CD4-positive, alpha-beta T cell treated with Interleukin-15 for 1 hour (primary cell): ENCODE measurements around the gene SOWAHA.

Source experiments
- DNase-seq: peaks from one replicate; pipeline ENCODE4 v3.0.0-alpha.2; 2020

Gene SOWAHA

DNA sequence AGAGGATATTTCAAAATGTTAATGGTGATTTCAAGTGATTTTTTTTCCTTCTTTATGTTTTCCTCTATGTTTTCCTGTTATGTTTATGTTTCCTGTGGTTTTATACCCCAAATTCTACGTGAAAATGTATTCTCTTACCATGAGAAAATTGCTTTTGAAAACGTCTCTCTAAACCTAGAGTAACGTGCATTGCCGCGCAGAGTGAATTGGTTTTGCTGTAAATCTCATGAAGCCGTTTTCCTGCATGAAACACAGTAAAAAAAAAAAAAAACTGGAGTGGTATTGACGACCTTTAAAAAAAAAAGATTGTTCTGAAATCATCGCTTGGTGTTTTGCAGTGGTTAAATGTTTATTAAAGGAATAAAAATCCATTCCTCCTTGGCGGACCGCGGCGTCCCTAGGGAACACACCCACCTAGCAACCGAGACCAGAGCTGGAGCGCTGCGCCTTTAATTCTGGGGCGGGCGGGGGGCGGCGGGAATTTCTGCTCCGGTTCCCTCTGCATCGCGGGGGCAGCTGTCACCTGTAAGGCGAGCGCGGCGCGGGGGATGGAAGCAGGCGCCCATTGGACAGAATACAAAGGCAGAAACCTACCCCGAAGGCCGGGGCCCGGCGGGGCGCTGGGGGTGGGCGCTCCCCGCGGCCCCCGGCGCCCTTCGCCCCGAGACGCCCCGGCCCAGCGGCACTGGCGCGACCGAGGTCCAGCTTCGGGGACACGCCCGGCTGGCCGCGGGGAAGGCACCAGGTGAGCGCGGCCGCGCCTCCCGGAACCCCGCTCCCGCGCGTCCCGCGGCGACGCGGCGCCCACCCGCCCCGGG, at the start of gene SOWAHA:
Gene SOWAHA, plus strand, starts transcription at position 522 of the 818 bp plus-strand sequence. CDS start 320 bp downstream, outside the sequence.
- no peak for DNase-seq

DNA sequence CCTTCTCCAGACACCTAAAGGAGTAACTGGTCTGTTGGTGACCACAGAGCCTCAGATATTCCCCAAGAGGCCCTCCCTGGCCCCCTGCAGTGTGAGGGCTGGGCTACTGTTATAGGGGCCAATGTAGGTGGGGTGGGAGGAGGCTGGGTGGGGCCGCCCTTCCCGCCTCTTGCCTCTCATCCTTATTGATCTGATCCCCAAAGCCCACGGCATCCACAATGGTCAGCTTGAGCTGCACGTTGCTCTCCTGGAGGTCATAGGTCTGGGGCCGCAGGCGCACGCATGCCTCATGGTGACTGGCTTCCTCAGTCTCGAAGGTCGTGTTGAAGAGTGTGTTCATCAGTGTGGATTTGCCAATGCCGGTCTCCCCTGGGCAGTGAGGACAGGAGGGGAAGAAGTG, 49.1 kb upstream of the SOWAHA start:
- DNase-seq: no peak

DNA sequence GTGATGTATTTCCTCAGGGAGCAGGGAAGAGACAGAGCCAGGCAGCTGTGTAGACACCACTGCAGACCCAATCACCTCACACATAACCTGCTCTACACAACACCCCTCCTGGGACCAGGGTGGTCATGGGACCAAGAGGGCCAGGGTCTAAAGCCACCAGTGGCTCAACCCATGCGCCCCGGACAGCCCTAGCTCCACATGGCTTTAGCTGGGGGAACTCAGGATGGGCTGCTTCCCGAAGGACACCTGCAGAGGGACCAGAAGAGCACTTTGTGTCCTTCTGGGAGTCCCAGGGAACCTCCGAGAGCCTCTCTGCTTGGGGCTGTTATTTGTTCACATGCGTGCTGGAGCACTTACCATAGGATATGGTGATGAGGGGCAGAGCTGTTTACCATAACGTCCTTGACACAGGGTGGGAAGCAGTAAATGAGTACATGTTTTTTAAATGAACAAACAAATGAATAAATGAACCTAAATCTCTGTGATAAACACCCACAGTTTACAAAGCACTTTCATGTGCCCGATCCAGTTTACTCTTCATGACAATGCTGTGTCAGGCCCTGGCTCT, 48.3 kb upstream of the SOWAHA start:
- DNase-seq: no peak

DNA sequence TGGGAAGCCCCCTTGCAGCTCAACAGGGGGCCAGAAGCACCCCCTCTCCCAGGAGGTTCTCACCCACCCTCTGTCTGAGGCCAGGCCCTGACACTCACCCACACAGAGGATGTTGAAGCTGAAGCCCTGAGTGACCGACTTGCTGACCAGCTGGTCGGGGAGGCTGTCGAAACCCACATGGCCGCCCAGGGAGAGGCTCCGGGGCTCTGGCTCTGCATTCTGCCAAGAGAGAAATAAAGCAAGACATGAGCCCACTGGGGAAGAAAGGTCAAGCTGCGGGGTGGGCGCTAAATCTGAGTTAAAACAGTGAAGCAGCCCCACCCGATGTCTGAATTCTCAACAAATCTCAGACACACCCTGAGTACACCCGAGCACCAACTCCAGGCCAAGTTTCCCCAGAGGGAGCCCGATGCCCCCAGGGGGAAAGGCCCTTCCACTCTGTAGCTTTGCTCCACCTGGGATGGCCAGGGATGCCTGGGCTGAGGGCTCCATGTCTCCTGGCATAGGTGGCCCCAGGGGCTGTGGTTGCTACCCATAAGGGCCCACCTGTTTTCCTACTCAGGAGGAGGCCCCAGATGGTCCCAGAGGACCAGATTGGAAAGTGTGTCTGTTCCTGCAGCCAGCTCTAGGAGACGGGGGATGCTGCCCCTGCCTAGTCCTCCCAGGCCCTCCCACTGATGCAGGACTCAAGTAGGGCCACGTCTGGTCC, 47.6 kb upstream of the SOWAHA start:
- DNase-seq: no peak

DNA sequence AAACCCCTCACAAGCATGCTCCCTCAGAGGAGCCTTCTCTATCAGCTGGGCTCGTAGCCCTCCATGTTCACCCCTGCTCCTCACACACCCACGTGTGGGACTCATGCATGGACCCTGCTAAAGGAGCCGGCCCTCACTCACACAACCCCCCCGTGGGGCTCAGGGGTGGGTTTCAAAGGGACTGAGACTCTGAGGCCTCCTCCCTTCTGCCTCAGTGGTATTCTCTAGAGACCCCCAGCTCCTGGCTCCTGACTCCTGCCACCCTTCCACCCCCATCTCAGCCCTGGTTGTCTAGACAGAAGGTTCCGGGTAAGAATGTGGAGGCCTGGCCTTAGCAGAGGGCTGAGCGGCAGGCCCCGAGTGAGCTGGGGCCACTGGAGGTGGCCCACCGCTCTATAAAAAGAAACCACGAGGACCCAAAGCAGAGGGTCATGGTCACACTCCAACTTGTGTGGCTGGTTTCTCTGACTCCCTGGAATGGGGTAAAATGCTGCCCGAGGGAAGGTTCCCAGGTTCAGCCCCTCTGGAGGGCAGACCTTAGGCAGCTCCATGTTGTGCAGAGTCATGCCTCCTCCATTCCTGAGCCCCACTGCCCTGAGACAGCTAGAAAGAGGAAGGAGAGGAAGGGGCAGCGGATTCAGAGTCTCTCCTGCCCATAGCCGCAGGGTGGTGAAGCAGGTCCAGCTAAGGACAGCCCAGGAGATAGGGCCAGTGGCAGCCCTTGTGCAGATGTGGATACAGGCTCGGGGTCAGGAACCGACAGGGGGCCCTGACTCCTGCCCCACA, 46.9 kb upstream of the SOWAHA start:
- DNase-seq: no peak

DNA sequence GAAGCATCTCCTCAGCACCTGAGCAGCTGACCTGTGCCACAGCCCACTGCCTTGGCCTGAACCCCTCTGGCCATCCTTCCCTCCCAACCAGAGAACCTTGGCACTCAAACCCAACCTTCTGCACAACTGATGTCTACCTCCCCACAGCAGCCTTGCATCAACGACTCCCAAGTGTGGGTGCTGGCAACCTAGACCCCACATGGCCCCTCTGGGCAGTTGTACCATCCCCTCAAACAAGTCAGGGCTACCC, 46.4 kb upstream of the SOWAHA start:
- no peak for DNase-seq

DNA sequence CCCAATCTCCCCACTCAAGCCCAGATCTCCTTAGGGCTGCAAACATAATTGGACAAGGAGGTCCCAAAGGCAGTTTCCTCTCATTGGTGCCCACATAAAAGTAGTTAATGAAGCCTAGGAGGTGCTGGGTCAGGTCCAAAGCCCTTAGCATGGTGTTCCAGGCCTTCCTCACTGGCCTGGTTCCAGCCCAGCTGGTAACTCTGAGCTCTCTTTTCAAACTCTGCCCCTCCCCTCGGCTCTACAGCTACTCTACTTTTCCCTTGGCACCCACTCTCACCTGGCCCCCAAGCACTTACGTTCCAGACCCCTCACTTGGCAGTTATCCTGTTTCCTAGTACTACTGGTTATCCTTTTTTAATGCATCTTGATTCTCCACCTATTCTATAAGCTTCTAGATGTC, 46.0 kb upstream of the SOWAHA start:
- no peak for DNase-seq

DNA sequence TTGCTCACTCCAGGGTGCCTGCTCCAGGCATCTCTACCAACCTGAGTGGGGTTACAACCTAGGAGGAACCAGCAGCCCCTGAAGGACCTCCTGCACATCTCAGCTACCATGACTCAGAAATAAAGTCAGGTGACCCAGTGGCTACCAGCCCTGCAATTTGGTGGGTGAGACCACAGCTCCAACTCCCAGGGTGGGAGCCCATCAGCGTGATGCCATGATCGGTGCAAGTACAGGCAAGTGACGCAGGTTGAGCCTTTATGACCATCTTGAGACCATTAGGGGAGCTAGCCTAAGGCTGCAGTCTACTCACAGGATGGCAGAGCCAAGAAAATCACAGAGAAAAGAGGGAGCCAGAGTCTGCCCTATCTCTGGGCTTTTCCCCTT, 44.6 kb upstream of the SOWAHA start:
- no peak for DNase-seq

DNA sequence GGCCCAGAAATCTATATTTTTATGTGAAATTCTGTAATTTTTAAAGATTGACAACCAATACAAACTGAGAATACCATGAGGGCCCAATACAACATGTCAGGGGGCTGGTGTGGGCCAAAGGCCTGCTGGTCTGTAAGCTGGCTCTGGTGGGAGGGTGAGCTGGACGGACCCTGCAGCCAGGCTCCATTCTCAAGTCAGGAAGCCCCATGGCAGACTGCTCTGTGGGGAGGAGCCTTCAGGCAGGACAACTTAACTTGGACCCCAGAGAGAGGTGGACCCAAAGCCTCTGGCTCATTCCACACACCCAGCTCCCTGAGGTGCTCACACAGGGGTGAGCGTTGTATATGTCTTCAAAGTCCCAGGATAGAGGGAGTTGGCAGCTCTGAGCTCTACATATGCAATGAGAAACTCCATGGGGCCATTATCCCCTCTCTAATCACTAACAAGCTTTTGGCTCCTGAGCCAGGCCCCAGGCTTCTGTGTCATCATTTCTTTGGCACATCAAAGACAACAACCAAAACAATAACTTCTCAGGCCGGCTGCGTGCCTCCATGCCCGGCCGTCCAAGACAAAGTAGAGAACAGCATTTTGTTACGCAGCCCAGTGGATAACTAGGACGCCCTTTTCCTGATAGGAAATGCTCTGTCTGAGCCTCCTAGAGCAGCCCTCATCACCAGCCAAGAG, 42.5 kb upstream of the SOWAHA start:
- DNase-seq: peak; percentile 4

DNA sequence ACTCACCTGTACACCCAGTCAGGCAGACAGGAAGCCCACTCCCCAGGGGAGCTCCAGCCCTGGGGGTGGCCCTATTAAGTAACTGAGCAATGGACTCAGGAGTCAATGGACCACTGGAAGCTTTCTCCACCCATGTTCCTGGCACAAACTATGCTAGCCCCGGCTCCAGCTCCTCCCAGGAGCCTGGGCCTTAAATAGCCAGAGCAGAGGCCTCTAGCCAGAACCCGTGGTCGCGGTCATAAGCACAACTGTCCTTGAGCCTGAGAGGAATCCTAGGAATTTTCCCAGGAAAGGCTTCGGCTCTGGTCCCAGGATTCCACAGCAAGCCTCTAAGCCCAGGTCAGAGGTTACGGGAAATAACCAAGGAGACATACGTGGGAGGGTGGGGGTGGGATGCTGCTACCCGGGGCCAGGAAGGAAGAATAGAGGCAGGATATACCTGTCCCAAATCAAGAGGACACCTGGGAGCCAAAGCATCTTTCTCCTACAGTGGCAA, 41.6 kb upstream of the SOWAHA start:
- peak; percentile 4 for DNase-seq

DNA sequence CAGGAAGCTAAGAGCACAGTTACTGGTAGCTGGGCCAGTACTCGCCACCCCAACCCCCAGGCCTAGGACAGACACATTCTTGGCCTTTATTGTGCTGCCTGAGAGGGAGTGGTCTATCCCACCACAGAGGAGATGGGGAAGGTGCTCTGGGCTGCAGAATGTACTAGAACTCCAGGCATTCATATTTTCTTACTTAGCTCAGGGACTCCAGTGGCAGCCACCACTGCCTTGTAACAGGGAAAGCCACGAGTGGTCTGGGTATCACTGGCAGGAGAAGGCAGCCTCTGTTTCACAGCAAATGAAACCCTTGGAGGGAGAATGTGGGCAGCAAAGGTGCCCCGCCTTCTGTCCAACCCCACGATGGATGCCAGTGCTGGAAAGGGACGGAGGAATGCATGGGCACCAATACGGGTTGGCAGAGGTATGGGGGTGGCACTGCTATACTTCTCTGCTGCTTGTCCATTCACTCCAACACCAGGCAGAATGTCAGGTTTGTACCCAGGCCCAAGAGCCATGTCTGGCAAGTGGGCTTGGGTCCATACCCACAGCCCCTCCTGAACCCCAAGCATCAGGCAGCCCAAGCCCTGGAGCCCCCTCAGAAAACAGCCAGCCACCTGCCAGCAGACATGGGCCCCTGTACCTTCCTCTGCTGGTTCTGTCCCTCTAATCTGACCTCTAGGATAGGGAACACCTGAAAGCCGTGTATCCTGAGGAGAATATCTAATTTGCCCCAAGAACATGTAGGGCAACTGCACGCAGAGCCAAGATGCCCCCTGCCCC, 40.6 kb upstream of the SOWAHA start:
- no peak for DNase-seq

DNA sequence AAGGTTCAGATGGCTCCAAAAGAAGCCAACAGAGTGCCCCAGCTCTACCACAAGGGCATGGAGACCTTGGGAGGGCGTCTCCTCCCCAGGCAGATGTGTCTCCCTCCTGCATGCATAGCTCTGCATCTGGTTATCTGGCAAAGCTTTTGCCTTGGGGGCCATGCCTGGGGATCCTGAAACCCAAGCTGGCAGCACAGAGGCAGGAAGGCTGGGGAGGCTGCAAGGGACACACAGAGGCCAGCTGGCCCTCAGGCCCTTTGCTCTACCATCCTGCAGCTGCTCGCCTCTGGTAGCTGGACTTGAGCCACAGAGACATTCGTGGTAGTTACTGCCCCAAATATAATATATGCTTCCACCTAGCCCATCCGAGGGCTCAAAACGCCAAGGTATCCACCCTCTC, 40.0 kb upstream of the SOWAHA start:
- no peak for DNase-seq

DNA sequence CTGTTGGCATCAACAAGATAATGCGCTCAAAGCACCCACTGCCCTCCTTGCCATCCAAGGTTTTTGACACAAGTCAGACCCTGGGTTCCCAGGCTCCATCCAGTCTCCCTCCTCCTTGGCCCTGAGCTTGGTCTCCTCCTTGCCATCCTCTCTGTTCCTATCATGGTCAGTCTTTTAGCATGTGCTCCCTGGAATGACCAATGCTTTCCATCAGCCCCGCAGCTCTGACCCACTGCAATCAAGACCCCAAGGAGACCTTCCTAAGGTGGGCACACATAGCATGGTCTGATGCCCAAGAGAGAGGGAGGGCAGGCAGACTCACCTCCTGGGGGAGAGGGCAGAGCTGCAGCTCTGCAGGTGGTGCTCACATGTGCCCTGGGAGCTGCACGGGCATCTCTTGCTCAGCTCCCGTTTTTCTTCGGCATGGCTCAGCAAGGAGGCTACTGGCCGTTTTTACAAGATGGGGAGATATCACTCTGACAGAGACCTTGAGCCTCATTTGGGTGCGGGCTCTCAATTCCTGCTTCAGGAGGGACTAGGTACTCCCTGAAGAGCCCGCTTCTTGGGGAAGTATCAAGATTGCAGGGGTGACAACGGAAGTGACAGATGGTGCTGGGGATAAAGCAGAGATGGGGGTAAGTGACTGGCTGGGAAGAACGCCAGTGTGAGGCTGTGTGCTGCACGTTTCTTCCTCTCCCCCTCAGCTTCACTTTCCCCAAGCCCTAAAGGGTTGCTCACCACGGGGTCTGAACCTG, 39.3 kb upstream of the SOWAHA start:
- DNase-seq: no peak

DNA sequence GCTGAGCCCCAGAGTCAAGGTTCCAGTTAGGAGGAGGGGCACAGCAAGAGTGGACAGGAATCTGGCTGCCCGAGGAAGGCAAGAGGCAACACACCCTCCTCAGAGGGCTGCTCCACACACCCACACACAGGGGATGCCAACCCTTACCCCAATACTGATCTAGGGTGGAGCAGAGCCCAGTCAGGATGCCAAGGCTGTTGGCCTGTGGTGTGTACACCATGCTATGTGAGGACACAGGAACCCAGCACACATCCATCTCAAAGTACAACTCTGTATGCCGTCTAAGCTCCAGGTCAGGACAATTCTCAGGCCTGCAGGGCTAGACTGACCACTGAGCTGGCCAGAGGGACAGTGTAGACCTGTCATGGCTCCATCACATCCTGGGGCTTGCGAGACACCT, 38.7 kb upstream of the SOWAHA start:
- no peak for DNase-seq

DNA sequence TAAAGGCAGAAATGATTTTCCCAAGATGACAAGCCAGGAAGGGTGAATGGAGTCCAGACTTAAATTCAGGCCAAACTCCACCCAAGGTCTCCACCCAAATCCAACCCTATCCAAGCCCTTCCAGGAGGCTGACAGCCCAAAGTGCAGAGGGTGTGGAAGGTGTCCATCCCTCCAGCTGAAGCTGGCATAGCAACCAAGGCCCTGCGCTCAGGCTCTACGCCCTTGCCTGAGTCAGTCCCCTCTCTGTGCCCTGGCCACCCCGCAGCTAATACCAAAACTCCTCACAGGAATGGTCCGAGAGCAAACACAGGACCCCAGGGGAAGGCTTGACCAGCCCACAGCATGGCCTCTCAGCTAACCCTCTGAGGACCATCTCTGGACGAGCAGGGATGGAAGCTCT, 38.2 kb upstream of the SOWAHA start:
- peak; percentile 12 for DNase-seq

DNA sequence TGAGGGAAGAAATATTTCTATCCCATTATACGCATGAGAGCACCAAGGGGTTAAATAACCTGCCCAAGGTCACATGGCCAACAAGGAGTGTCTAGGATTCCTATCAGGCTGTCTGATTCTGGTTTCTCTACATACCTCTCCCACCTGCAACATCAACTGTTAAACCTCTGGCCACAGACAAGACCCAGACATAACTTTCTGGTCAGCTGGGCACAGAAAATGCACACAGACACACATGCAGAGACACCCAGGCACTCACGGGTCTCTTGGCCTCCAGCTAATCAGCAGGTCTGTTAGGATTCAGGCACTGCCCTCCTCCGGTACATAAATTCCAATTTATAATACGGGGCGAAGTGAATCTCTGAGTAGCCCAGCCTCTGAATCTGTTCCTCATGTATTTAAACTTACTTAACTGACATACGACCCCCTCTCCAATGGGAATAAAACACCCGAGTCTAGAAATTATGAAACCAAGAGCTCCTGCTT, 37.6 kb upstream of the SOWAHA start:
- DNase-seq: no peak

DNA sequence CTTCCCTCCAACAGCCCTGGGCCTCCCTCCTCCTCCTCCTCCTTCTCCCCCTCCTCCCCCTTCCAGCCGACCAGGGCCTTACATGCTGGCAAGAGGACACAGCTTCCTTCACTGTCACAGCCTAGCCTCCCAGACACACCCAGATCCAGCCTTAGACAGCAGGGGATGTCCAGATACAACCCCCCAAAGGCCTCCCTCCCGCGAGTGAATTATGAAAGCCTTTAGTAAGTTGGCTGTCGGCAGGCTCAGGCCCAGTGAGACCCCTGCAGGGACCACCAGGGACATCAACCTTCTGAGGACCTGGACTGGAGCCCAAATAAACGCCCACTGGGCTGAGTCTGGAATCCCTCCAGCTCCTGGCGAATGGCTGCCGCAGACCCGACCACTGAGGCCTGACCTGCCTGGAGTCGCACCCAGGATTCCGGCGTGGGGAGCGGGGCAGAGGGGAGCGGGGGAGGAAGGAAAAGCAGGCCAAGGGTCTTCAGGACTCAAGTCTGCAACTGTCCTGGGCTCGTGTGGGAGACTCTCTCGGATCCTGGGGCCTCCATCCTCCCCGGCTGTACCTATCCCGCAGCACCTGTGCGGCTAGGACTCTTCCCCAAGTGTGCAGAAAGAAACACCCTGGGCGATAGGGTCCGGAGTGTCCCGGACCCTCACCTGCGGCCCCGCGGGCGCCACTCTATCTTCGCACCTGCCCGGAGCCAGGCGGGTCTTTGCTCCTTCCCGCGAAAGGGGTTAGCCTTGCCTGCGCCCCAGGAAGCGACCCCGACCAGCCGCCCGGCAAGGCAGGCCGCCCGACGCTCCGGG, 36.8 kb upstream of the SOWAHA start:
- DNase-seq: peak; percentile 12

DNA sequence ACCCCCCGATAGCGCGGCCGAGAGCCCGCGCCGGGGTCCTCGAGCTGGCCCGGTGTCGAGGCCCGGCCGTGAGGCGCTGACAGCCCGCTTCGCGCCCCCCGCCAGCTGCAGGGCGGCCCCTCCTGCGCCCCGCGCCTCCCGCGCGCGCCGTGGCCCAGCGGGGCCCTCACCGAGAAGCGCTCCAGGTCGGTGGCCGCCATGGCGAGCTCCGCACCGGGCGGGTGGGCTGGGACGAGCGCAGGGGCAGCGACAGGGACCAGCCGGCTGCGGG, 36.2 kb upstream of the SOWAHA start:
- no peak for DNase-seq

DNA sequence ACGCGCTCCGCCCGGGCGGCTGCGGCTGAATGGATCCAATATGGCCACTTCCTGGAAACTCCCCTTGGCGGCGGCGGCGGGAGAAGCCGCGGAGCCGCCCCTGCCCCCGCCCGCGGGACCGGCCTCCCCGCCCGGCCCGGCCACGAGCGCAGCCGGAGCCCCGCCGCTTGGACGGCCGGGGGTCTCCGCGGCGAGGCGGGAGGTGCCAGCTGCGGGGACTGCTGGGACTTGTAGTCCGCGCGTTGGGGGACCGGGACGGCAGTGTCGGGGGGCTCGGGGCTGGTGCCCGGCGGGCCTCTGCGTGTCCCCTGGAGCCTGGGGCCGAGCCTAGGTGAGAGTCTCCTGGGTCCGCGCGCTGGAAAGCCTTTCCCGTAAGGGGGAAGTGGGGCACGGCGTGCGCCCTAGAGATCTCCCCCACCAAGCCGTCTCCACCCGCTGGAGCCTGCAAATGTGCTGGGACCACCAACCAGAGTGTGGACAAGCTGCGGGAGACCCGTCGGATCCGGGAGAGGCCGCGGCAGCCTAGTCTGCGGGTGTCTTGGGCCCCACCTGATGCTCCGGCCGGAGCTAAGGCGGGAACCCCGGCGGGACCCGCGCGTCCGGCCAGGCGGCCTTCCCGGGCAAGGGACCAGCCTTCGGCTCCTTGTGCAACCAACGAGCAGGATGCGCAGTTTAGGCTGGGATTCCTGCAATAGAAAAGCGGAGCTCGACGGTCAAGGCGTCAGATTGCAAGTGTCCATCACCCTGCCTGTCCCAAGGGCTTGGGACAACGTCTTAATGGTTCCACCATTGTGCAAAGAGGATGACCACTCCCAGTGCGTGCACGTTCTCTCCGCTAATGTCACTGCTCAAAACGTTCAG, 35.7 kb upstream of the SOWAHA start, which contains the start of gene SEPTIN8:
Gene SEPTIN8, minus strand, starts transcription at position 31 of the 861 bp plus-strand sequence. CDS start 102 bp downstream, outside the sequence.
- DNase-seq: peak; percentile 30
